Measurements from ENCODE around the gene KDM4C.

The KDM4C gene

DNA sequence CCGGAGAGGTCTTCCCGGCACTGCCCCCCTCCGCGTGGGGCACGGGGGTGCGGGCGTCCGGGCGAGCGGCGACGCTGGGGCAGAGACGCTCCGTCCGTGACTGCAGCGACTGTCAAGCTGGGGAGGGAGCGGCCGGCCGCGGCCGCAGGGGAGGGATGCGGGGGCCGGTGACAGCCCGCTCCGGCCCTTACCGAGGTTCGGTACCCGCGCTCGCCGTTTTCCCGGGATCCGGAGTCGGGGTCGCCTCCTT is 400 bp downstream of the KDM4C start:
- Histone ChIP-seq H4K5ac (ENCODE audit: low read length) (no peak overlapping the region), H3K4me2 (ENCODE audit: low read length) (peak overlapping the region; percentile 93), H3K79me2 (ENCODE audit: control insufficient read depth, insufficient read depth, low read length) (peaks cover 6% of the 10 kb centered on the region), H3K4ac (ENCODE audit: low read depth, low read length) (no peak overlapping the region), H3K23ac (ENCODE audit: low read length) (peak overlapping the region; percentile 45), H2BK15ac (replicated peaks; ENCODE audit: low read depth) (peak overlapping the region; percentile 94), H2BK120ac (ENCODE audit: low read depth, low read length) (peak overlapping the region; percentile 6), H3K4me1 (ENCODE audit: control insufficient read depth, low read depth, low read length) (no peaks in the 10 kb centered on the region), H3K56ac (ENCODE audit: low read length) (peak overlapping the region; percentile 91), H3K27me3 (ENCODE audit: insufficient read depth, low read length, poor library complexity) (no peaks in the 10 kb centered on the region), H4K8ac (ENCODE audit: low read depth, low read length) (no peak overlapping the region), H3K36me3 (ENCODE audit: control insufficient read depth, insufficient read depth, low read length) (no peaks in the 10 kb centered on the region), H2AK5ac (ENCODE audit: low read length) (no peak overlapping the region), H3K18ac (ENCODE audit: low read length) (peak overlapping the region; percentile 88), H2BK5ac (ENCODE audit: low read length) (no peak overlapping the region), H3K79me1 (ENCODE audit: low read length) (no peaks in the 10 kb centered on the region), H3K4me3 (ENCODE audit: low read length) (peak overlapping the region; percentile 82), H3K9ac (ENCODE audit: low read length) (peak overlapping the region; percentile 87), H3K27ac (ENCODE audit: low read depth, low read length) (peak overlapping the region; percentile 41)
- no peak for DNase-seq
- WGBS (ENCODE audit: extremely low coverage, insufficient coverage, low lambda C conversion rate), result no CpG with 5 or more reads among the region's 35 CpGs

GRCh38 chr9:6758498-6759184 is 868 bp downstream of the KDM4C start:
- H3K4me1 ChIP-seq (ENCODE audit: control insufficient read depth, low read depth, low read length), result no peaks in the 10 kb centered on the region
- no CpG with 5 or more reads among the region's 42 CpGs for WGBS (ENCODE audit: extremely low coverage, insufficient coverage, low lambda C conversion rate)

DNA sequence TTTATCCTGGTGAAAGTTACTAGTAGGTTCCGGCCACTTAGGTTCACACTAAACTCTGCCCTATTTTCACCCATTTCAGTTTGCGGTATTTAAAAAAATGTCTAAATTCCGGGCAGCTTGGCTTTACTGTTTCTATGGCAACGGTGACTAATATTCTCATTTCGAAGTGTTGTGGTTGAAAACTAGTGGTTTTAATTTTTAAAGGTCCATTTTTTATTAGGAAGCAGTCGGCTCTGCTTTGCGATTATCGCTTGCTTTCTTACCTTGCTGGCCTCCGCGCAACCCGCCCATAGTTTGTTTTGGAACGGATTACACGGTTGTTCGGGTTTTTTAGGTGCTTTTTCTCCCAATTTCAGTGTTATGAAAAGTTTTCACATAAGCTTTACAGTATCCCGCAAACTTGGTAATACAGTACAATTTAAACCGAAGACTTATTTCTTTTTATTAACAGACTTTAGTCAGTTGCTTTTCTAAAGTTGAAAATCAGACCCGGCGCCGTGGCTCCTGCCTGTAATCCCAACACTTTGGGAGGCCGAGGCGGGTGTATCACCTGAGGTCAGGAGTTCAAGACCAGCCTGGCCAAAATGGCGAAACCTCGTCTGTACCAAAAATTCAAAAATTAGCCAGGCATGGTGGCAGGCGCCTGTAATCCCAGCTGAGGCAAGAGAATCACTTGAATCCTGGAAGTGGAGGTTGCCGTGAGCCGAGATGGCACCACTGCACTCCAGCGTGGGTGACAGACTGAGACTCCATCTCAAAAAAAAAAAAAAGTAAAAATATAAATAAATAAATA is 1.6 kb downstream of the KDM4C start:
- Histone ChIP-seq H3K9ac (ENCODE audit: low read length) (peak overlapping the region; percentile 87), H3K27ac (ENCODE audit: low read depth, low read length) (no peak overlapping the region), H4K5ac (ENCODE audit: low read length) (no peak overlapping the region), H3K27me3 (ENCODE audit: insufficient read depth, low read length, poor library complexity) (no peaks in the 10 kb centered on the region), H3K4me3 (ENCODE audit: low read length) (peak overlapping the region; percentile 82), H4K8ac (ENCODE audit: low read depth, low read length) (no peak overlapping the region), H2BK120ac (ENCODE audit: low read depth, low read length) (no peak overlapping the region), H2BK15ac (replicated peaks; ENCODE audit: low read depth) (no peak overlapping the region), H3K4me2 (ENCODE audit: low read length) (peak overlapping the region; percentile 93), H3K4me1 (ENCODE audit: control insufficient read depth, low read depth, low read length) (no peaks in the 10 kb centered on the region), H3K4ac (ENCODE audit: low read depth, low read length) (peak overlapping the region; percentile 27), H3K79me2 (ENCODE audit: control insufficient read depth, insufficient read depth, low read length) (peaks cover 6% of the 10 kb centered on the region), H3K56ac (ENCODE audit: low read length) (peak overlapping the region; percentile 91), H3K79me1 (ENCODE audit: low read length) (no peaks in the 10 kb centered on the region), H3K36me3 (ENCODE audit: control insufficient read depth, insufficient read depth, low read length) (no peaks in the 10 kb centered on the region), H2BK5ac (ENCODE audit: low read length) (no peak overlapping the region), H2AK5ac (ENCODE audit: low read length) (no peak overlapping the region), H3K23ac (ENCODE audit: low read length) (no peak overlapping the region), H3K18ac (ENCODE audit: low read length) (peak overlapping the region; percentile 75)
- DNase-seq, result no peak
- no CpG with 5 or more reads among the region's 27 CpGs for WGBS (ENCODE audit: extremely low coverage, insufficient coverage, low lambda C conversion rate)

More at GRCh38 chr9:6758498-6759184, 868 bp downstream of the KDM4C start:
- Histone ChIP-seq H4K5ac (ENCODE audit: low read length) (no peak overlapping the region), H3K27me3 (ENCODE audit: insufficient read depth, low read length, poor library complexity) (no peaks in the 10 kb centered on the region), H3K18ac (ENCODE audit: low read length) (peak overlapping the region; percentile 88), H3K56ac (ENCODE audit: low read length) (peak overlapping the region; percentile 91), H3K27ac (ENCODE audit: low read depth, low read length) (peak overlapping the region; percentile 41), H4K8ac (ENCODE audit: low read depth, low read length) (no peak overlapping the region), H3K79me2 (ENCODE audit: control insufficient read depth, insufficient read depth, low read length) (peaks cover 6% of the 10 kb centered on the region), H3K23ac (ENCODE audit: low read length) (peak overlapping the region; percentile 45), H2BK15ac (replicated peaks; ENCODE audit: low read depth) (no peak overlapping the region), H2AK5ac (ENCODE audit: low read length) (no peak overlapping the region), H3K4me3 (ENCODE audit: low read length) (peak overlapping the region; percentile 82), H3K9ac (ENCODE audit: low read length) (peak overlapping the region; percentile 87), H3K4ac (ENCODE audit: low read depth, low read length) (no peak overlapping the region), H3K4me2 (ENCODE audit: low read length) (peak overlapping the region; percentile 93), H3K79me1 (ENCODE audit: low read length) (no peaks in the 10 kb centered on the region), H2BK5ac (ENCODE audit: low read length) (no peak overlapping the region), H3K36me3 (ENCODE audit: control insufficient read depth, insufficient read depth, low read length) (no peaks in the 10 kb centered on the region), H2BK120ac (ENCODE audit: low read depth, low read length) (no peak overlapping the region)
- peak; percentile 61 for DNase-seq

GRCh38 chr9:6761306-6761705 is 3.5 kb downstream of the KDM4C start:
- peaks cover 6% of the 10 kb centered on the region for H3K79me2 ChIP-seq (ENCODE audit: control insufficient read depth, insufficient read depth, low read length)
- H3K23ac ChIP-seq (ENCODE audit: low read length), result no peak overlapping the region
- no peaks in the 10 kb centered on the region for H3K27me3 ChIP-seq (ENCODE audit: insufficient read depth, low read length, poor library complexity)
- no peak overlapping the region for H4K5ac ChIP-seq (ENCODE audit: low read length)
- H3K4me3 ChIP-seq (ENCODE audit: low read length), result no peak overlapping the region
- no peak overlapping the region for H2BK120ac ChIP-seq (ENCODE audit: low read depth, low read length)
- H2BK15ac ChIP-seq (replicated peaks; ENCODE audit: low read depth), result no peak overlapping the region
- H4K8ac ChIP-seq (ENCODE audit: low read depth, low read length), result no peak overlapping the region
- no peak overlapping the region for H3K18ac ChIP-seq (ENCODE audit: low read length)
- H3K9ac ChIP-seq (ENCODE audit: low read length), result no peak overlapping the region
- H3K79me1 ChIP-seq (ENCODE audit: low read length), result no peaks in the 10 kb centered on the region
- no peak overlapping the region for H2BK5ac ChIP-seq (ENCODE audit: low read length)
- H3K27ac ChIP-seq (ENCODE audit: low read depth, low read length), result no peak overlapping the region
- no peak overlapping the region for H3K4me2 ChIP-seq (ENCODE audit: low read length)
- H3K56ac ChIP-seq (ENCODE audit: low read length), result peak overlapping the region; percentile 34
- no peak overlapping the region for H3K4ac ChIP-seq (ENCODE audit: low read depth, low read length)
- no peaks in the 10 kb centered on the region for H3K36me3 ChIP-seq (ENCODE audit: control insufficient read depth, insufficient read depth, low read length)
- H2AK5ac ChIP-seq (ENCODE audit: low read length), result no peak overlapping the region
- WGBS (ENCODE audit: extremely low coverage, insufficient coverage, low lambda C conversion rate), result no CpG with 5 or more reads among the region's 4 CpGs
- DNase-seq, result no peak
- H3K4me1 ChIP-seq (ENCODE audit: control insufficient read depth, low read depth, low read length), result peaks cover 5% of the 10 kb centered on the region

- no peaks in the 10 kb centered on the region for H3K79me1 ChIP-seq (ENCODE audit: low read length)
- H2BK5ac ChIP-seq (ENCODE audit: low read length), result no peak overlapping the region
- no peak overlapping the region for H4K8ac ChIP-seq (ENCODE audit: low read depth, low read length)
- no peak overlapping the region for H2BK120ac ChIP-seq (ENCODE audit: low read depth, low read length)
- H3K4me3 ChIP-seq (ENCODE audit: low read length), result no peak overlapping the region
- H3K27me3 ChIP-seq (ENCODE audit: insufficient read depth, low read length, poor library complexity), result no peaks in the 10 kb centered on the region
- no peak overlapping the region for H3K27ac ChIP-seq (ENCODE audit: low read depth, low read length)
- H3K56ac ChIP-seq (ENCODE audit: low read length), result no peak overlapping the region
- no peak overlapping the region for H3K4ac ChIP-seq (ENCODE audit: low read depth, low read length)
- no peak overlapping the region for H3K9ac ChIP-seq (ENCODE audit: low read length)
- peaks cover 5% of the 10 kb centered on the region for H3K4me1 ChIP-seq (ENCODE audit: control insufficient read depth, low read depth, low read length)
- no peak overlapping the region for H2AK5ac ChIP-seq (ENCODE audit: low read length)
- H3K36me3 ChIP-seq (ENCODE audit: control insufficient read depth, insufficient read depth, low read length), result no peaks in the 10 kb centered on the region
- H3K4me2 ChIP-seq (ENCODE audit: low read length), result no peak overlapping the region
- DNase-seq, result no peak
- H3K23ac ChIP-seq (ENCODE audit: low read length), result no peak overlapping the region
- no peak overlapping the region for H2BK15ac ChIP-seq (replicated peaks; ENCODE audit: low read depth)
- no peak overlapping the region for H4K5ac ChIP-seq (ENCODE audit: low read length)
- H3K79me2 ChIP-seq (ENCODE audit: control insufficient read depth, insufficient read depth, low read length), result peaks cover 6% of the 10 kb centered on the region
- H3K18ac ChIP-seq (ENCODE audit: low read length), result no peak overlapping the region
Observed at GRCh38 chr9:6763244-6763643, 5.5 kb downstream of the KDM4C start.

Measured in mesendoderm (in vitro differentiated cells).